GM12873 (cell line): ENCODE data around the gene SPATA13.

Experiments used
- CTCF ChIP-seq: IDR thresholded peaks from 2 replicates; pipeline ENCODE4 v1.5.1; 2012; ENCODE audit warnings: low read depth, mild to moderate bottlenecking, moderate library complexity, low read length, control low read depth; ENCODE audit not compliant: insufficient read depth; ENCODE audit errors: missing control alignments

Gene SPATA13

GRCh38 chr13:24226762-24227161 lies 66.2 kb downstream of the SPATA13 start:
- no peak for TF ChIP-seq CTCF

- TF ChIP-seq CTCF: peak; percentile 89
Observed at GRCh38 chr13:24228852-24229458, 68.4 kb downstream of the SPATA13 start.

GRCh38 chr13:24230428-24231072 lies 70.0 kb downstream of the SPATA13 start:
- TF ChIP-seq CTCF: no peak

GRCh38 chr13:24231377-24231776 lies 70.9 kb downstream of the SPATA13 start:
- TF ChIP-seq CTCF: no peak

GRCh38 chr13:24232037-24232436 lies 71.5 kb downstream of the SPATA13 start:
- TF ChIP-seq CTCF: no peak

GRCh38 chr13:24232474-24232873 lies 72.0 kb downstream of the SPATA13 start:
- TF ChIP-seq CTCF: peak; percentile 14

GRCh38 chr13:24233351-24233901 lies 72.9 kb downstream of the SPATA13 start:
- TF ChIP-seq CTCF: no peak
